Measurements from ENCODE around the gene ROR2. TPM values are rescaled to one million over a fixed set of nuclear protein-coding genes. Genes with fewer than 3 reads are reported as not detected.

The ROR2 gene
- total RNA-seq, 1 experiment from 2014 or later, result not detected

DNA sequence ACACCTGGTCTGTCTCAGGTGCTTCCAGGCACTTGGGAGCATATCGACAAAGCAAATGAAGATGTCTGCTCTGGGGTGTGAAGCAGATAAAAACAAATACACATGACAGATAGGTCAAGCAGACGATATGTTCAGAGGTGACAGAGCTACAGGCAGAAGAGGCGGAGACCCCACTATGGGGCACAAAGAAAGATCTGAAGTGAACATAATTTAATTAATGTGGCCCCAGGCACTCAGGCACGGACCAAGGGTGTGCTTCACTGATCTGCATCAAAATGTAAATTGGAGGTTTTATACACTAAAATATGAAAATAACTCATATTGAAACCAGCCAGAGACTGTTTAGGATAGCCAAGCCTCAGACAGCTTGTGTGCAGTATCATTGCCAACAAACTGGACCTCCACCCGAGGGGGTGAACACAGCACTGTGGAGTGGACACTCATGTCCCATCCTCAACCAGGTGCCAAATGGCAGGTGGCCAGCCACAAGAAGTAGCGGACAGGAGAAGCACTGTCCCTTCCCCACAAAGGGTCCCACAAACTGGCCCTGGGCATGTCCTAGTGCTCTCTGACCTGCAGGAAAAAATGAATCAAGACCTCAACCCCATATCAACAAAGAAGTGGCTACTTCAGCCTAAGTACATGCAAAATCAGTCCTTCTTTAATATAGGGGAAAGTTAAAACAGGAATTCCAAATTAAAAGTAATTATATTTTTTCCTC lies 29.2 kb downstream of the ROR2 start:
- no peaks in the 10 kb centered on the region for H3K9me3 Mint-ChIP-seq (ENCODE audit: low read depth, unreplicated experiment)
- TF ChIP-seq CTCF (IDR thresholded peaks at IDR 0.05; ENCODE audit: unreplicated experiment), result no peak
- no peak overlapping the region for H3K27ac Mint-ChIP-seq (ENCODE audit: unreplicated experiment)
- BruUV-seq (replicated peaks), result no TSS peak
- peaks cover 94% of the 10 kb centered on the region for H3K27me3 Mint-ChIP-seq (ENCODE audit: unreplicated experiment)
- no peaks in the 10 kb centered on the region for H3K4me1 Mint-ChIP-seq (ENCODE audit: low read depth, unreplicated experiment)
- CTCF ChIA-PET, result no interaction called here
- H3K4me3 Mint-ChIP-seq (ENCODE audit: low read depth, unreplicated experiment), result no peak overlapping the region
- intact Hi-C loops (cut with micrococcal nuclease; ENCODE audit: unreplicated experiment), result no loop called here
- DNase-seq, result no peak
- no peaks in the 10 kb centered on the region for H3K36me3 Mint-ChIP-seq (ENCODE audit: insufficient read depth, unreplicated experiment)

DNA sequence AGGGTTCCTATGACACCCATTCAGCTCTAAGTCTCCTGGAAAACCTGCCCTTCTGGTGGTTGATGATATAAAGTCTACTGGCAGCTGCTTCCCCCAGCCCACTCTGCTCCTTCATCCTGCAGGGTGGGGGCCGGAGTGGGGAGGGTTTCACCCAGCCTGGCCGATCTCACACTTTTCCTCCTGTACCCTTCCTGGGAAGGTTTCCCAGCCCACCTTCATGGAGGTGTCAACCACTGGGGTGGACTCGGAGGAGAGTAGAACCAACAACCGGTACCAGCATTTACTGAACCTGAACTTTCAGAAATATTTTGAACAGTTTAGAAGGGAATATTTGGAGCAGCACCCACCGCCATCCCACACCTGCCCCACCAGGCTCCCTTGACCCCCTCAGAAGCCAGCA lies 30.4 kb downstream of the ROR2 start:
- no peaks in the 10 kb centered on the region for H3K36me3 Mint-ChIP-seq (ENCODE audit: insufficient read depth, unreplicated experiment)
- H3K4me3 Mint-ChIP-seq (ENCODE audit: low read depth, unreplicated experiment), result no peak overlapping the region
- H3K27ac Mint-ChIP-seq (ENCODE audit: unreplicated experiment), result no peak overlapping the region
- CTCF ChIA-PET, result no interaction called here
- peaks cover 92% of the 10 kb centered on the region for H3K27me3 Mint-ChIP-seq (ENCODE audit: unreplicated experiment)
- no peak for DNase-seq
- intact Hi-C loops (cut with micrococcal nuclease; ENCODE audit: unreplicated experiment), result no loop called here
- TF ChIP-seq CTCF (IDR thresholded peaks at IDR 0.05; ENCODE audit: unreplicated experiment), result no peak
- H3K4me1 Mint-ChIP-seq (ENCODE audit: low read depth, unreplicated experiment), result no peaks in the 10 kb centered on the region
- no TSS peak for BruUV-seq (replicated peaks)
- no peaks in the 10 kb centered on the region for H3K9me3 Mint-ChIP-seq (ENCODE audit: low read depth, unreplicated experiment)

GRCh38 chr9:91917436-91917835 lies 32.6 kb downstream of the ROR2 start:
- H3K27ac Mint-ChIP-seq (ENCODE audit: unreplicated experiment), result no peak overlapping the region
- intact Hi-C loops (cut with micrococcal nuclease; ENCODE audit: unreplicated experiment), result no loop called here
- BruUV-seq (replicated peaks), result no TSS peak
- H3K9me3 Mint-ChIP-seq (ENCODE audit: low read depth, unreplicated experiment), result no peaks in the 10 kb centered on the region
- peaks cover 71% of the 10 kb centered on the region for H3K27me3 Mint-ChIP-seq (ENCODE audit: unreplicated experiment)
- no peak overlapping the region for H3K4me3 Mint-ChIP-seq (ENCODE audit: low read depth, unreplicated experiment)
- TF ChIP-seq CTCF (IDR thresholded peaks at IDR 0.05; ENCODE audit: unreplicated experiment), result no peak
- CTCF ChIA-PET, result no interaction called here
- no peak for DNase-seq
- no peaks in the 10 kb centered on the region for H3K4me1 Mint-ChIP-seq (ENCODE audit: low read depth, unreplicated experiment)
- H3K36me3 Mint-ChIP-seq (ENCODE audit: insufficient read depth, unreplicated experiment), result no peaks in the 10 kb centered on the region

GRCh38 chr9:91915524-91916263 lies 34.3 kb downstream of the ROR2 start:
- no peaks in the 10 kb centered on the region for H3K9me3 Mint-ChIP-seq (ENCODE audit: low read depth, unreplicated experiment)
- no peak overlapping the region for H3K4me3 Mint-ChIP-seq (ENCODE audit: low read depth, unreplicated experiment)
- H3K4me1 Mint-ChIP-seq (ENCODE audit: low read depth, unreplicated experiment), result no peaks in the 10 kb centered on the region
- no peak for TF ChIP-seq CTCF (IDR thresholded peaks at IDR 0.05; ENCODE audit: unreplicated experiment)
- CTCF ChIA-PET, result no interaction called here
- no peak for DNase-seq
- no peak overlapping the region for H3K27ac Mint-ChIP-seq (ENCODE audit: unreplicated experiment)
- no peaks in the 10 kb centered on the region for H3K36me3 Mint-ChIP-seq (ENCODE audit: insufficient read depth, unreplicated experiment)
- intact Hi-C loops (cut with micrococcal nuclease; ENCODE audit: unreplicated experiment), result no loop called here
- BruUV-seq (replicated peaks), result no TSS peak
- H3K27me3 Mint-ChIP-seq (ENCODE audit: unreplicated experiment), result peaks cover 54% of the 10 kb centered on the region
